Activated effector memory CD4-positive, alpha-beta T cell treated with Interleukin-2 at 50 U/mL for 16 hours (primary cell): ENCODE data around the gene FAM174B.

Experiments
- DNase-seq: peaks from one replicate; pipeline ENCODE4 v3.0.0-alpha.2; 2020

The FAM174B gene

GRCh38 chr15:92655178-92655995, at the start of gene FAM174B:
Gene FAM174B (minus strand): TSS chr15:92655775.
- DNase-seq: no peak

- no peak for DNase-seq
These were observed 40.5 kb upstream of the FAM174B start for GRCh38 chr15:92696096-92696495.

GRCh38 chr15:92693691-92694331, 38.2 kb upstream of the FAM174B start:
- no peak for DNase-seq

GRCh38 chr15:92690395-92690794, 34.8 kb upstream of the FAM174B start:
- DNase-seq: no peak

GRCh38 chr15:92687746-92688145, 32.2 kb upstream of the FAM174B start:
- no peak for DNase-seq

GRCh38 chr15:92687195-92687602, 31.6 kb upstream of the FAM174B start:
- DNase-seq: no peak

GRCh38 chr15:92683511-92683834, 27.9 kb upstream of the FAM174B start:
- no peak for DNase-seq

- no peak for DNase-seq
These were observed 27.4 kb upstream of the FAM174B start for GRCh38 chr15:92682741-92683510.

- DNase-seq: no peak
These were observed 25.6 kb upstream of the FAM174B start for GRCh38 chr15:92681141-92681631.

- DNase-seq: no peak
These were observed 22.4 kb upstream of the FAM174B start for GRCh38 chr15:92677999-92678398.

GRCh38 chr15:92676561-92676960, 21.0 kb upstream of the FAM174B start:
- DNase-seq: no peak

GRCh38 chr15:92675485-92675884, 19.9 kb upstream of the FAM174B start:
- no peak for DNase-seq

- DNase-seq: no peak
These were observed 18.8 kb upstream of the FAM174B start for GRCh38 chr15:92674347-92674746.

GRCh38 chr15:92672102-92672501, 16.5 kb upstream of the FAM174B start:
- no peak for DNase-seq

GRCh38 chr15:92671406-92671805, 15.8 kb upstream of the FAM174B start:
- no peak for DNase-seq

- DNase-seq: no peak
These were observed 15.0 kb upstream of the FAM174B start for GRCh38 chr15:92670621-92671020.

GRCh38 chr15:92669432-92669831, 13.9 kb upstream of the FAM174B start:
- DNase-seq: no peak

GRCh38 chr15:92668620-92669019, 13.0 kb upstream of the FAM174B start:
- DNase-seq: no peak

- no peak for DNase-seq
These were observed 12.5 kb upstream of the FAM174B start for GRCh38 chr15:92667970-92668485.

- no peak for DNase-seq
These were observed 11.8 kb upstream of the FAM174B start for GRCh38 chr15:92667287-92667904.

- no peak for DNase-seq
These were observed 11.2 kb upstream of the FAM174B start for GRCh38 chr15:92666780-92667179.

GRCh38 chr15:92665100-92665555, 9.6 kb upstream of the FAM174B start:
- no peak for DNase-seq
